Fibroblast of skin of right biceps (primary cell): ENCODE data around the gene SRSF3.
"Not testable (repeated sequence)": the region's sequence is repeated elsewhere in the genome, so short reads cannot be mapped to it uniquely, and the experiment has no call there.

Experiments
- DNase-seq: peaks from one replicate; pipeline ENCODE4 v3.0.0-alpha.2; 2013

SRSF3 gene

GRCh38 chr6:36651659-36652379 lies 57.7 kb downstream of the SRSF3 start:
- no peak for DNase-seq

DNA sequence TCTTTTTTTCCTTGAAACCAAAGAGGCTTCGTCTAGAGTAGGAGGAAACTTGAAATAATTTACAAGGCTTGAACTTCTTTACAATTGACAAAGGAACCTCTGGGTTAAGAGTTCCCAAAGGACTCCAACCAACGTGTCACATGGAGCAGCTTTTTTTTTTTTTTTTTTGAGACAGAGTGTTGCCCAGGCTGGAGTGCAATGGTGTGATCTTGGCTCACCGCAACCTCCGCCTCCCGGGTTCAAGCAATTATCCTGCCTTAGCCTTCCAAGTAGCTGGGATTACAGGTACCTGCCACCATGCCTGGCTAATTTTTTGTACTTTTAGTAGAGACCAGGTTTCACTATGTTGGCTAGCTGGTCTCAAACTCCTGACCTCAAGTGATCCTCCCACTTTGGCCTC lies 60.3 kb downstream of the SRSF3 start:
- not testable (repeated sequence) for DNase-seq
